Fibroblast of skin of back (primary cell): ENCODE results near the gene GOSR1.

Experiments
- DNase-seq: peaks from one replicate; pipeline ENCODE4 v3.0.0-alpha.2; 2013

GOSR1 gene

DNA sequence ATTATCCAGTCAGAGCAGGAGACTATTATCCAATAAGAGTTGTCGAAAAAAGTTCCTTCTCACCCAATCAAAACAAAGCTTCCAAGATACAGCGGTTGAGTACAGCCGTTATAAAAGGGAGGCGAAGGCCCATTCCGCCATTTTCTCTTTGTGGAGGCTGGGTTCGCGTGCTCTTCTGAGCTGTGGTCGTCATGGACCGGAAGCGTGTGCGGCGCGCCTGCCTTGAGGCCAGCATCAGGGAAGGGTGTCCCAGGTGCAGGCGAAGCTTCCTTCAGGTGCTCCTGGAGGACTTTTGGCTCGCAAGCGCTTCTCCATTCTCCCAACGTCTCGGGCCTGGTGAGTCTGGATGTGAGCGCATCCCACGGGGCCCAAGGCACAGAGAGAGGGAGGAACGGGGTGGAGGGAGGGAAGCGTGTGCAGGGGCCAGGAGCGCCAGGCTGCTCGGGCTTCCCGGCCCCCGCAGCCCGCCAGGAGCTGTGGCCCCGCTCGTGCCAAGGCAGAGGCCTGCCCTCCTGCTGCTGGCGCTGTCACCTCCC is 99.2 kb downstream of the GOSR1 start:
- DNase-seq: no peak
